IMR-90 (cell line): ENCODE results near the gene ZNF644. TPM values are rescaled to one million over a fixed set of nuclear protein-coding genes. Genes with fewer than 3 reads are reported as not detected.
"Not testable (repeated sequence)": the region's sequence is repeated elsewhere in the genome, so short reads cannot be mapped to it uniquely, and the experiment has no call there.

Source experiments
- ATAC-seq: fragments of 200-7000 bp; cut with Tn5 transposase; 2 replicates; pipeline ENCODE4 v1.9.1; 2020; ENCODE audit warnings: low read depth, mild to moderate bottlenecking, moderate library complexity
- BruUV-seq: library from RNA; stranded (reverse); fragments of 400-500 nt; replicated peaks from 2 replicates; lab custom pipeline; 2021; lab: Mats Ljungman, UMichigan
- CTCF ChIA-PET: fragments of 300-600 bp; formaldehyde crosslinking; extraction: SDS; loops from one replicate; lab custom pipeline; 2021; ENCODE audit warnings: antibody characterized with exemption; lab: Yijun Ruan, JAX
- POLR2A ChIA-PET: fragments of 300-600 bp; sonication (Branson Sonifier 250); formaldehyde crosslinking; loops from one replicate; lab custom pipeline; 2022; ENCODE audit warnings: antibody characterized with exemption; ENCODE audit not compliant: unreplicated experiment; lab: Charles Lee
- DNase-seq: peaks from one replicate; pipeline ENCODE4 v3.0.0; 2013
- H2AFZ ChIP-seq: replicated peaks from 2 replicates; pipeline ENCODE3; 2013; ENCODE audit warnings: low read length, mild to moderate bottlenecking; ENCODE audit not compliant: poor library complexity
- H2AK5ac ChIP-seq: 2 replicates; pipeline ENCODE4 v1.6.1; 2013; ENCODE audit warnings: low read depth, low read length, inconsistent platforms
- H2AK9ac ChIP-seq: replicated peaks from 2 replicates; pipeline ENCODE3; 2013; ENCODE audit warnings: mild to moderate bottlenecking, low read depth, low read length, moderate library complexity; ENCODE audit not compliant: poor library complexity
- H2BK120ac ChIP-seq: 2 replicates; pipeline ENCODE4 v1.6.1; 2013; ENCODE audit warnings: low read depth, low read length, inconsistent platforms
- H2BK15ac ChIP-seq: 3 replicates; pipeline ENCODE4 v1.6.1; 2013; ENCODE audit warnings: low read depth, low read length, inconsistent platforms
- H2BK20ac ChIP-seq: 2 replicates; pipeline ENCODE4 v1.6.1; 2013; ENCODE audit warnings: low read depth, mild to moderate bottlenecking, inconsistent platforms, low read length, moderate library complexity
- H2BK5ac ChIP-seq: 2 replicates; pipeline ENCODE4 v1.6.1; 2013; ENCODE audit warnings: mild to moderate bottlenecking, low read depth, low read length, inconsistent platforms; ENCODE audit not compliant: poor library complexity, severe bottlenecking
- H3K14ac ChIP-seq: replicated peaks from 2 replicates; pipeline ENCODE4 v1.6.1; 2013; ENCODE audit warnings: low read depth, low read length, inconsistent platforms
- H3K18ac ChIP-seq: 2 replicates; pipeline ENCODE4 v1.6.1; 2013; ENCODE audit warnings: low read depth, low read length, control low read depth
- H3K23ac ChIP-seq: 2 replicates; pipeline ENCODE4 v1.6.1; 2013; ENCODE audit warnings: low read depth, low read length, inconsistent platforms
- H3K27ac ChIP-seq: 2 replicates; pipeline ENCODE4 v1.5.1; 2013; ENCODE audit warnings: mild to moderate bottlenecking, control low read depth, low read length; ENCODE audit not compliant: insufficient read depth
- H3K27me3 ChIP-seq: 2 replicates; pipeline ENCODE4 v1.6.1; 2013; ENCODE audit warnings: low read length; ENCODE audit not compliant: control insufficient read depth, insufficient read depth
- H3K36me3 ChIP-seq: 2 replicates; pipeline ENCODE4 v1.6.1; 2013; ENCODE audit warnings: low read length, mixed read lengths; ENCODE audit not compliant: control insufficient read depth, insufficient read depth
- H3K4ac ChIP-seq: 2 replicates; pipeline ENCODE4 v1.6.1; 2013; ENCODE audit warnings: low read depth, low read length, inconsistent platforms
- H3K4me1 ChIP-seq: 2 replicates; pipeline ENCODE4 v1.6.1; 2013; ENCODE audit warnings: low read length, mixed read lengths; ENCODE audit not compliant: control insufficient read depth, insufficient read depth
- H3K4me2 ChIP-seq: 2 replicates; pipeline ENCODE4 v1.6.1; 2013; ENCODE audit warnings: low read depth, mild to moderate bottlenecking, control low read depth, low read length, moderate library complexity
- H3K4me3 ChIP-seq: 2 replicates; pipeline ENCODE4 v1.5.1; 2013; ENCODE audit warnings: low read depth, mild to moderate bottlenecking, control low read depth, low read length, moderate library complexity; ENCODE audit not compliant: insufficient read depth
- H3K56ac ChIP-seq: 2 replicates; pipeline ENCODE4 v1.6.1; 2013; ENCODE audit warnings: low read length, inconsistent platforms; ENCODE audit not compliant: insufficient read depth; ENCODE audit errors: extremely low read depth
- H3K79me1 ChIP-seq, 2 experiments: 2 replicates each; pipeline ENCODE4 v1.6.1; 2013; ENCODE audit warnings: low read length in 2 of 2, inconsistent platforms in 1 of 2, low read depth in 1 of 2
- H3K9ac ChIP-seq: 2 replicates; pipeline ENCODE4 v1.6.1; 2013; ENCODE audit warnings: low read depth, low read length, control low read depth
- H3K9me1 ChIP-seq: 2 replicates; pipeline ENCODE4 v1.6.1; 2013; ENCODE audit warnings: low read length, inconsistent platforms; ENCODE audit not compliant: insufficient read depth
- H3K9me3 ChIP-seq: 2 replicates; pipeline ENCODE4 v1.6.1; 2013; ENCODE audit warnings: low read length; ENCODE audit not compliant: control insufficient read depth, insufficient read depth
- H4K20me1 ChIP-seq: 2 replicates; pipeline ENCODE4 v1.6.1; 2013; ENCODE audit warnings: low read length, inconsistent platforms; ENCODE audit not compliant: insufficient read depth
- H4K5ac ChIP-seq: 2 replicates; pipeline ENCODE4 v1.6.1; 2013; ENCODE audit warnings: mild to moderate bottlenecking, low read depth, low read length, control low read depth
- H4K8ac ChIP-seq, 2 experiments: 2 replicates each; pipeline ENCODE4 v1.6.1; 2013; ENCODE audit warnings: low read depth in 2 of 2, low read length in 2 of 2, control low read depth in 1 of 2, inconsistent platforms in 1 of 2
- H4K91ac ChIP-seq: 2 replicates; pipeline ENCODE4 v1.6.1; 2013; ENCODE audit warnings: low read depth, low read length, inconsistent platforms; ENCODE audit not compliant: insufficient read depth
- FOS ChIP-seq: fragments of 150-350 bp; IDR thresholded peaks from 2 replicates; pipeline ENCODE4 v1.6.1; 2016; ENCODE audit warnings: low read depth, low read length
- MAFK ChIP-seq: IDR thresholded peaks from 2 replicates; pipeline ENCODE4 v1.6.1; 2012; ENCODE audit warnings: low read depth, low read length, improper control_type of control experiment
- WGBS, 2 experiments: methylation state at CpG; one replicate each; pipeline versions ENCODE4 v1.1.5 to v1.1.7; 2013; ENCODE audit warnings: missing lambda C conversion rate in 2 of 2; ENCODE audit not compliant: insufficient read length in 1 of 2; ENCODE audit errors: extremely low coverage in 2 of 2; 5-methylcytosine and 5-hydroxymethylcytosine counted together
- dilution Hi-C: fragments of 300-500 bp; cut with HindIII; formaldehyde crosslinking; loops from one replicate; pipeline ENCODE4 v1.14.3; 2018; ENCODE audit warnings: low sequenced_read_pairs; ENCODE audit not compliant: unreplicated experiment
- in situ Hi-C: fragments of 300-500 bp; cut with MboI; formaldehyde crosslinking; loops from 3 replicates; pipeline ENCODE4 v1.14.3; 2019; ENCODE audit warnings: low sequenced_read_pairs, inconsistent platforms, mixed read lengths
- intact Hi-C: fragments of 100-400 bp; cut with micrococcal nuclease; formaldehyde crosslinking; loops from 2 replicates; pipeline ENCODE4 v1.10.0; 2022
- polyA plus RNA-seq, 3 experiments: library from polyadenylated mRNA; depleted of rRNA; stranded (reverse); fragments of >200 nt; gene quantifications; 2 replicates each; pipeline ENCODE4 v1.2.3, GENCODE V29; 2012; ENCODE audit warnings: low replicate concordance in 1 of 3
- total RNA-seq: library from RNA; depleted of rRNA; stranded (reverse); fragments of >200 nt; gene quantifications from 2 replicates; pipeline ENCODE4 v1.2.3, GENCODE V29; 2012

Gene ZNF644
- total and polyA plus RNA-seq, 2 of the 4 experiments (the other 2 are of a cell fraction), result 9.0 to 45.3 TPM

DNA sequence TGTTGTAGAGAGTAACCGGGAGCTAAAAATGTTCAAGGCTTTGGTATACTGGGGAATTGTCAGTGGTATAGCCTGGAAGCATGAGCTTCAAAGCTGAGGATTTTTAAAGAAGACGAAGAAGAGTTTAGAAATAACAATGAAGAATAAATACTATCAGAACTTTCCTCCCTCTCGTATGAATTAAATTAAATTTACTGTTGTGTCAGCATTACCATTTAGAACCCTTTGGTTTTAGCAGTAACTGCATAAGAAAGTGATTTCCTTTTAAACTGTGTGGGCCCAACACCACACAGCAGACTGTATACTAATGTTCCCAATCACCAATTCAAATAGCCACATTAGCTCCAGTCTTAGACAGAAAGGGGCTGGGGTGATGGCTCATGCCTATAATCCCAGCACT is 122.6 kb downstream of the ZNF644 start:
- no TSS peak for BruUV-seq
- no CpG with 5 or more reads among the region's 3 CpGs for WGBS, 2 experiments
- no peaks in the 10 kb centered on the region for H3K9me3 ChIP-seq
- no peak for DNase-seq
- no peak overlapping the region for H3K18ac ChIP-seq
- peaks cover 3 to 7% of the 10 kb centered on the region in 2 experiments; a peak in 3 of 4 replicates for H3K79me1 ChIP-seq
- no peaks in the 10 kb centered on the region for H3K4me1 ChIP-seq
- H2BK20ac ChIP-seq, result no peak overlapping the region
- H3K36me3 ChIP-seq, result peaks cover 6% of the 10 kb centered on the region
- no peak overlapping the region for H4K91ac ChIP-seq
- H4K20me1 ChIP-seq, result no peaks in the 10 kb centered on the region
- H4K8ac ChIP-seq, result no peak overlapping the region
- H3K9ac ChIP-seq, result no peak overlapping the region
- in situ Hi-C loops, result no loop called here
- H3K4me2 ChIP-seq, result no peak overlapping the region
- H2AK5ac ChIP-seq, result no peak overlapping the region
- no peak overlapping the region for H2BK120ac ChIP-seq
- H2BK5ac ChIP-seq, result no peak overlapping the region
- TF ChIP-seq FOS (no peak), MAFK (peak; percentile 65)
- H3K27me3 ChIP-seq, result no peaks in the 10 kb centered on the region
- H3K23ac ChIP-seq, result no peak overlapping the region
- CTCF ChIA-PET, result interaction anchor here (0.7 kb wide), 1 partner anchor 267 kb away, joined by 3 read pairs; no protein-coding TSS in a partner anchor
- no peak overlapping the region for H3K4ac ChIP-seq
- no peak overlapping the region for H2AFZ ChIP-seq
- no peak overlapping the region for H2AK9ac ChIP-seq
- H3K56ac ChIP-seq, result no peak overlapping the region
- no peak for ATAC-seq
- H2BK15ac ChIP-seq, result no peak overlapping the region
- dilution Hi-C loops, result no loop called here
- H3K9me1 ChIP-seq, result no peaks in the 10 kb centered on the region
- no peak overlapping the region for H3K14ac ChIP-seq
- POLR2A ChIA-PET, result no interaction called here
- H3K27ac ChIP-seq, result no peak overlapping the region
- intact Hi-C loops, result no loop called here
- no peak overlapping the region for H3K4me3 ChIP-seq
- no peak overlapping the region for H4K5ac ChIP-seq

- H3K4me2 ChIP-seq, H2BK120ac ChIP-seq, H3K4ac ChIP-seq, H3K4me3 ChIP-seq, H2AFZ ChIP-seq, H3K4me1 ChIP-seq, DNase-seq, POLR2A ChIA-PET, H3K9me1 ChIP-seq, H3K27ac ChIP-seq, H3K79me1 ChIP-seq, H3K56ac ChIP-seq, H2AK5ac ChIP-seq, H2BK20ac ChIP-seq, H3K9ac ChIP-seq, in situ Hi-C loops, CTCF ChIA-PET, ATAC-seq, H2AK9ac ChIP-seq, H2BK15ac ChIP-seq, H3K23ac ChIP-seq, H3K14ac ChIP-seq, H3K36me3 ChIP-seq, H4K8ac ChIP-seq, H4K91ac ChIP-seq, H3K9me3 ChIP-seq, H4K5ac ChIP-seq, H2BK5ac ChIP-seq, intact Hi-C loops, H3K18ac ChIP-seq, BruUV-seq, H4K20me1 ChIP-seq, H3K27me3 ChIP-seq, dilution Hi-C loops: not testable (repeated sequence)
- WGBS, 2 experiments, result no CpG with 5 or more reads among the region's 38 CpGs
Measured at GRCh38 chr1:90893679-90894078, 128.2 kb downstream of the ZNF644 start.
